ENCODE measurements around the gene ARHGAP24.

Gene ARHGAP24

GRCh38 chr4:85879518-85879917, 404.6 kb downstream of the ARHGAP24 start:
- TF ChIP-seq USF1 (IDR thresholded peaks at IDR 0.05) (no peak), EGR1 (IDR thresholded peaks at IDR 0.05) (no peak), FOXM1 (IDR thresholded peaks at IDR 0.05; ENCODE audit: borderline replicate concordance, low read depth) (no peak), NFIC (IDR thresholded peaks at IDR 0.05) (no peak), CREB1 (IDR thresholded peaks at IDR 0.05; ENCODE audit: low read depth) (no peak), CEBPB (IDR thresholded peaks at IDR 0.05) (no peak), YY1 (IDR thresholded peaks at IDR 0.05; ENCODE audit: low read depth) (no peak), RAD21 (IDR thresholded peaks at IDR 0.05; ENCODE audit: low read depth) (no peak), TEAD4 (IDR thresholded peaks at IDR 0.05) (no peak), EP300 (IDR thresholded peaks at IDR 0.05; ENCODE audit: borderline replicate concordance) (no peak), MAX (IDR thresholded peaks at IDR 0.05) (no peak), TAF1 (IDR thresholded peaks at IDR 0.05; ENCODE audit: low read depth) (no peak), REST (IDR thresholded peaks at IDR 0.05; ENCODE audit: low read depth) (no peak), TCF12 (IDR thresholded peaks at IDR 0.05; ENCODE audit: low read depth) (no peak), ZBTB7A (IDR thresholded peaks at IDR 0.05; ENCODE audit: low read depth) (no peak)

GRCh38 chr4:85883180-85883579, 408.2 kb downstream of the ARHGAP24 start:
- TF ChIP-seq YY1 (IDR thresholded peaks at IDR 0.05; ENCODE audit: low read depth) (no peak), EGR1 (IDR thresholded peaks at IDR 0.05) (no peak)

DNA sequence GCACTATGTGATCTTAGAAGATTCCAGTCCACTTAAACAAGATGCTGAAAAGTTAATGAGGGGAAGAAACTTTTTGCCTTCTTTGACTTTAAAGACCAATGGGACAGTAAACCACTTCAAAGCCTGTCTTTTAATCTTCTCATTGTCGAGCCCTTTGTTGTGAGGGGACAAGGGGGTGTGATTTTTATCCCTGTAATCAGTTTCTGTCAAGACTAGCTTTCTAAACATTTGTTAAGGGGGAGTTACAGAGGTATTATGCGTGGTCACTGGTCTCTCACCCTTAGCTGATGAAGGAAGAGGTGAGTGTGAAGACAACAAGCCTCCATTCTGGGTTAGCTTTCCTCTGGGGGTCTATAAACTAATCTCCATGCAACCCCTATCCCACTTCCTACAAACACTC, 409.3 kb downstream of the ARHGAP24 start:
- TF ChIP-seq TAF1 (IDR thresholded peaks at IDR 0.05; ENCODE audit: low read depth) (no peak), CREB1 (IDR thresholded peaks at IDR 0.05; ENCODE audit: low read depth) (no peak), TEAD4 (IDR thresholded peaks at IDR 0.05) (no peak), MAX (IDR thresholded peaks at IDR 0.05) (no peak), RAD21 (IDR thresholded peaks at IDR 0.05; ENCODE audit: low read depth) (no peak), EP300 (IDR thresholded peaks at IDR 0.05; ENCODE audit: borderline replicate concordance) (no peak), CEBPB (IDR thresholded peaks at IDR 0.05) (no peak), FOXM1 (IDR thresholded peaks at IDR 0.05; ENCODE audit: borderline replicate concordance, low read depth) (no peak), REST (IDR thresholded peaks at IDR 0.05; ENCODE audit: low read depth) (no peak), EGR1 (IDR thresholded peaks at IDR 0.05) (no peak), USF1 (IDR thresholded peaks at IDR 0.05) (no peak), NFIC (IDR thresholded peaks at IDR 0.05) (no peak), ZBTB7A (IDR thresholded peaks at IDR 0.05; ENCODE audit: low read depth) (no peak)

DNA sequence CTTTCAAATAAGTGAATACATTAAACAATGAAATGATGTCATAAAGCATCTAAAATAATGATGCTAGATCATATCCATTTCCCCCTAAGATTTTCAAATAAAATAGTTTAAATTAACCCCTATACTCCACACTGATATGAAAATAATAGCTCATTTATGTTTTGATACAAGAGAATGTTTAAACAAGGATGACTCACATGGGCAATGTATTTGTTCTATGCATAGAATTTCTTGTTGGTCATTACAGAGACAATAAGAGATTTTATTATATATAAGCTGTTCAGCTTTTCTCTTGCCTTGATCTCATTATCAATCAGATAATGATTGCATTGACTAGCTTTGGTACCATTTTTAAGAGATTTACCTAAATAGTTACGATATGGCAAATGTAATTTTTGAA, 411.7 kb downstream of the ARHGAP24 start:
- no peak for TF ChIP-seq TEAD4 (IDR thresholded peaks at IDR 0.05)

DNA sequence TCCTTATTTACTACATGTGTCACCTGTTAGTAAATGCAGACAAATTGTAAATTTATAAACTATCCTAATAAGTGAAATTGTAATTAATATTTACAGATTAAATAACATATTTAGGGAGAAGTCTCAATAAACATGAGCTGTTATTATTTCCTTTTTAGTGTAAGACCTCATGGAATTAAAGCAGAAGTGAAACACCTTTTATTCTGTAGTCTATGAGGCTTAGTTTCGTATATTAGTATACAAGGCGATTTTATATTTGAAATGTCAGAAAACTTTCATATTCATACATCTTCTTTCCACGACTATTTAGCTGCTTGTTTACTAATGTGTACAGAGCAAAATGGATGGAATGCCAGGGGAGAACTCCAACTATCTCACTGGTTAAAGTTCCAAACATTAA, 414.4 kb downstream of the ARHGAP24 start:
- TF ChIP-seq EGR1 (IDR thresholded peaks at IDR 0.05) (no peak), CREB1 (IDR thresholded peaks at IDR 0.05; ENCODE audit: low read depth) (no peak), TCF12 (IDR thresholded peaks at IDR 0.05; ENCODE audit: low read depth) (no peak), USF1 (IDR thresholded peaks at IDR 0.05) (no peak), RAD21 (IDR thresholded peaks at IDR 0.05; ENCODE audit: low read depth) (no peak), MAX (IDR thresholded peaks at IDR 0.05) (no peak)

- TF ChIP-seq MAX (IDR thresholded peaks at IDR 0.05) (no peak), EP300 (IDR thresholded peaks at IDR 0.05; ENCODE audit: borderline replicate concordance) (no peak), TCF12 (IDR thresholded peaks at IDR 0.05; ENCODE audit: low read depth) (no peak), USF1 (IDR thresholded peaks at IDR 0.05) (no peak), CEBPB (IDR thresholded peaks at IDR 0.05) (no peak), RAD21 (IDR thresholded peaks at IDR 0.05; ENCODE audit: low read depth) (no peak), NFIC (IDR thresholded peaks at IDR 0.05) (no peak), CREB1 (IDR thresholded peaks at IDR 0.05; ENCODE audit: low read depth) (no peak), ZBTB7A (IDR thresholded peaks at IDR 0.05; ENCODE audit: low read depth) (no peak), EGR1 (IDR thresholded peaks at IDR 0.05) (no peak), TEAD4 (IDR thresholded peaks at IDR 0.05) (no peak), YY1 (IDR thresholded peaks at IDR 0.05; ENCODE audit: low read depth) (no peak), FOXM1 (IDR thresholded peaks at IDR 0.05; ENCODE audit: borderline replicate concordance, low read depth) (no peak), REST (IDR thresholded peaks at IDR 0.05; ENCODE audit: low read depth) (no peak), TAF1 (IDR thresholded peaks at IDR 0.05; ENCODE audit: low read depth) (no peak)
Observed at GRCh38 chr4:85895755-85896154, 420.8 kb downstream of the ARHGAP24 start.
